Endothelial cell of umbilical vein (primary cell): ENCODE measurements around the gene LRFN2. TPM values are rescaled to one million over a fixed set of nuclear protein-coding genes. Genes with fewer than 3 reads are reported as not detected.

ENCODE experiments used
- BruUV-seq: library from RNA; stranded (reverse); fragments of 400-500 nt; replicated peaks from 2 replicates; lab custom pipeline; 2021; lab: Mats Ljungman, UMichigan
- CTCF ChIA-PET: fragments of 300-600, 350-600 bp; sonication (Branson Sonifier 250); formaldehyde crosslinking; loops from one replicate; lab custom pipeline; 2021; ENCODE audit warnings: antibody characterized with exemption, inconsistent platforms; lab: Charles Lee
- POLR2A ChIA-PET: fragments of 300-600, 350-600 bp; sonication (Branson Sonifier 250); formaldehyde crosslinking; loops from one replicate; lab custom pipeline; 2021; ENCODE audit warnings: antibody characterized with exemption, inconsistent platforms; lab: Charles Lee
- DNase-seq: peaks from one replicate; pipeline ENCODE4 v3.0.0-alpha.2; 2011; ENCODE audit warnings: low read depth, low spot score
- FAIRE-seq: peaks from 2 replicates; lab custom pipeline; 2011; peaks lifted over from hg19 to GRCh38; lab: Jason Lieb, UNC
- H2AFZ ChIP-seq: 2 replicates; pipeline ENCODE4 v1.6.0; 2012; ENCODE audit warnings: low read depth, low read length, control low read depth, inconsistent platforms
- H3K27ac ChIP-seq: 2 replicates; pipeline ENCODE4 v1.5.1; 2011; ENCODE audit warnings: low read depth, mild to moderate bottlenecking, control low read depth, low read length, moderate library complexity; ENCODE audit not compliant: insufficient read depth
- H3K27me3 ChIP-seq, 2 experiments: 2 replicates each; pipeline versions ENCODE4 v1.6.0 to v1.6.1; 2011; ENCODE audit warnings: low read length in 2 of 2, mixed read lengths in 1 of 2; ENCODE audit not compliant: control insufficient read depth in 2 of 2, insufficient read depth in 2 of 2
- H3K36me3 ChIP-seq, 2 experiments: 2 replicates in 1 of 2; 3 replicates in 1 of 2; pipeline ENCODE4 v1.5.1; 2011; ENCODE audit warnings: low read length in 2 of 2, mild to moderate bottlenecking in 1 of 2, moderate library complexity in 1 of 2; ENCODE audit not compliant: control insufficient read depth in 2 of 2, insufficient read depth in 2 of 2; ENCODE audit errors: extremely low read depth in 1 of 2
- H3K4me1 ChIP-seq: 3 replicates; pipeline ENCODE4 v1.5.1; 2011; ENCODE audit warnings: mild to moderate bottlenecking, low read length; ENCODE audit not compliant: control insufficient read depth, insufficient read depth; ENCODE audit errors: extremely low read depth
- H3K4me2 ChIP-seq: 2 replicates; pipeline ENCODE4 v1.6.1; 2011; ENCODE audit warnings: low read length, control low read depth, mixed read lengths; ENCODE audit not compliant: insufficient read depth
- H3K4me3 ChIP-seq, 3 experiments: fragments of 200-600 bp in 1 of 3; sonication (generic), shearing (Covaris generic) in 1 of 3; replicated peaks in 1 of 3; 2 replicates each; pipeline ENCODE4 v1.5.1; 2011 to 2016; ENCODE audit warnings: control low read depth in 3 of 3, low read length in 3 of 3, mild to moderate bottlenecking in 2 of 3, inconsistent platforms in 1 of 3, low read depth in 1 of 3, moderate library complexity in 1 of 3; ENCODE audit not compliant: insufficient read depth in 1 of 3
- H3K79me2 ChIP-seq: 2 replicates; pipeline ENCODE4 v1.6.0; 2012; ENCODE audit warnings: low read length, inconsistent platforms; ENCODE audit not compliant: control insufficient read depth, insufficient read depth
- H3K9ac ChIP-seq: replicated peaks from 2 replicates; pipeline ENCODE3; 2011; ENCODE audit warnings: low read length, control low read depth; ENCODE audit not compliant: insufficient read depth; ENCODE audit errors: extremely low read depth
- H3K9me1 ChIP-seq: replicated peaks from 3 replicates; pipeline ENCODE4 v1.6.0; 2011; ENCODE audit warnings: mild to moderate bottlenecking, low read length; ENCODE audit not compliant: control insufficient read depth, insufficient read depth; ENCODE audit errors: extremely low read depth
- H3K9me3 ChIP-seq: replicated peaks from 2 replicates; pipeline ENCODE4 v1.5.1; 2012; ENCODE audit warnings: low read length, inconsistent platforms; ENCODE audit not compliant: control insufficient read depth, insufficient read depth
- H4K20me1 ChIP-seq: replicated peaks from 2 replicates; pipeline ENCODE3; 2011; ENCODE audit warnings: mild to moderate bottlenecking, low read length; ENCODE audit not compliant: control insufficient read depth, insufficient read depth; ENCODE audit errors: extremely low read depth
- CTCF ChIP-seq, 2 donors: IDR thresholded peaks; 1 replicate in 1 of 2; 2 replicates in 1 of 2; pipeline ENCODE4 v1.5.1; 2011; ENCODE audit warnings: low read length in 2 of 2, mild to moderate bottlenecking in 2 of 2, moderate library complexity in 2 of 2, control low read depth in 1 of 2, inconsistent platforms in 1 of 2, low read depth in 1 of 2; ENCODE audit not compliant: insufficient read depth in 1 of 2; ENCODE audit errors: extremely low read depth in 1 of 2
- EZH2 ChIP-seq: IDR thresholded peaks from 2 replicates; pipeline ENCODE4 v1.6.1; 2012; ENCODE audit warnings: borderline replicate concordance, low read depth, mild to moderate bottlenecking, moderate library complexity, low read length, inconsistent platforms; ENCODE audit not compliant: severe bottlenecking
- FOS ChIP-seq: IDR thresholded peaks from 2 replicates; pipeline ENCODE4 v1.6.1; 2011; ENCODE audit warnings: mild to moderate bottlenecking, low read length, moderate library complexity, borderline replicate concordance; ENCODE audit not compliant: insufficient read depth
- GATA2 ChIP-seq: IDR thresholded peaks from 2 replicates; pipeline ENCODE4 v1.7.0; 2011; ENCODE audit warnings: low read depth, mild to moderate bottlenecking, moderate library complexity, mixed read lengths, low read length; ENCODE audit not compliant: insufficient read length, insufficient read depth
- JUN ChIP-seq: IDR thresholded peaks from 2 replicates; pipeline ENCODE4 v1.6.1; 2011; ENCODE audit warnings: borderline replicate concordance, low read depth; ENCODE audit not compliant: insufficient read length, insufficient read depth
- MAX ChIP-seq: IDR thresholded peaks from 2 replicates; pipeline ENCODE4 v1.6.1; 2011; ENCODE audit not compliant: insufficient read depth, insufficient read length
- MYC ChIP-seq: IDR thresholded peaks from one replicate; pipeline ENCODE4 v1.6.1; 2011; ENCODE audit warnings: mild to moderate bottlenecking, low read depth, low read length
- POLR2A ChIP-seq: IDR thresholded peaks from 2 replicates; pipeline ENCODE4 v1.6.1; 2012; ENCODE audit warnings: low read depth, mild to moderate bottlenecking, control low read depth, low read length
- POLR2AphosphoS5 ChIP-seq: IDR thresholded peaks from 2 replicates; pipeline ENCODE4 v1.6.1; 2012; ENCODE audit warnings: low read depth, mild to moderate bottlenecking, control low read depth, low read length, moderate library complexity; ENCODE audit not compliant: insufficient read depth
- dilution Hi-C: fragments of 300-500 bp; cut with MboI; formaldehyde crosslinking; loops from one replicate; pipeline ENCODE4 v1.15.0; 2019; ENCODE audit warnings: low sequenced_read_pairs; ENCODE audit not compliant: extremely low pct_ligation_motif_present
- intact Hi-C: fragments of 100-400 bp; cut with micrococcal nuclease; formaldehyde crosslinking; loops from one replicate; pipeline ENCODE4 v1.10.0; 2022
- polyA plus RNA-seq, 4 experiments: library from polyadenylated mRNA; depleted of rRNA in 3 of 4; stranded (reverse) in 3 of 4; unstranded in 1 of 4; fragments of >200 nt; gene quantifications; 2 replicates each; pipeline versions ENCODE4 v1.2.1 to v1.2.3, GENCODE V29; 2011 to 2012; ENCODE audit warnings: missing spikeins in 1 of 4
- total RNA-seq: library from RNA; stranded (reverse); gene quantifications from 2 replicates; pipeline ENCODE4 v1.2.3, GENCODE V29; 2021

Gene LRFN2
- total and polyA plus RNA-seq, 2 donors (not counting 3 experiments of a cell fraction or from before 2014, with no cell fraction given) = not detected

GRCh38 chr6:40422046-40422445, 165.1 kb downstream of the LRFN2 start:
- H2AFZ ChIP-seq = no peak overlapping the region
- no peaks in the 10 kb centered on the region for H3K27me3 ChIP-seq
- H3K9me3 ChIP-seq = no peaks in the 10 kb centered on the region
- dilution Hi-C loops = no loop called here
- H3K4me1 ChIP-seq = no peaks in the 10 kb centered on the region
- no peaks in the 10 kb centered on the region for H3K9me1 ChIP-seq
- no peak for DNase-seq
- H3K79me2 ChIP-seq = no peaks in the 10 kb centered on the region
- TF ChIP-seq POLR2AphosphoS5 = no peak
- TF ChIP-seq FOS = no peak
- no peak for TF ChIP-seq GATA2
- TF ChIP-seq CTCF (IDR thresholded peaks at IDR 0.05; ENCODE audit: extremely low read depth in 1 of 2, insufficient read depth in 1 of 2, low read depth in 1 of 2, low read length in 2 of 2) = no peak
- TF ChIP-seq JUN = no peak
- TF ChIP-seq MAX = no peak
- no peak for TF ChIP-seq MYC
- no peak for TF ChIP-seq EZH2
- TF ChIP-seq POLR2A = no peak
- no peak overlapping the region for H3K9ac ChIP-seq
- POLR2A ChIA-PET = no interaction called here
- CTCF ChIA-PET = no interaction called here
- no peak overlapping the region for H3K4me2 ChIP-seq
- no peak overlapping the region for H3K27ac ChIP-seq
- no peaks in the 10 kb centered on the region for H4K20me1 ChIP-seq
- BruUV-seq = no TSS peak
- FAIRE-seq = no peak
- no peaks in the 10 kb centered on the region for H3K36me3 ChIP-seq
- H3K4me3 ChIP-seq = no peak overlapping the region
- intact Hi-C loops = no loop called here
